ENCODE measurements around the gene NRIP1. TPM values are rescaled to one million over a fixed set of nuclear protein-coding genes. Genes with fewer than 3 reads are reported as not detected.
"Not testable (repeated sequence)": the region's sequence is repeated elsewhere in the genome, so short reads cannot be mapped to it uniquely, and the experiment has no call there.

Gene NRIP1
- total RNA-seq, 4 donors from 2014 or later: 38.5 to 63.7 (median 55.6) TPM

DNA sequence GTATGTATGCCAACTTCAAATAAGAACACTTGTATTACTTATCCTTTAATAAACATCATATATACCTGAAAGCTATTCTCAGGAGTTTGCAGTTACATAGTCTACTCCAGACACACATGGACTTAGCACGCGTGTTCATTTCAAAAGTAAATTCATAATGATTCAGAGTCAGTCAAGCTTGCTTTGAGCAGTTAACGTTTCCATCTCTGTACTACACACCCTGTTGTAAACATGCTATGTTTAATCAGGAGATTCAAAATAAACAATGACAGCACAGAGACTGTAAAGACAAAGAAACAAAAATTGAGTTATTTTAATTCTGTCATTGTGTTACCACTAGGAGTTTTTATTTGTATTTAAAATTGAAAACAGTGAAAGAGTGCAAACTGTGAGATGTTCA lies 119.6 kb downstream of the NRIP1 start:
- TF ChIP-seq POLR2A (IDR thresholded peaks at IDR 0.05): no peak
- TF ChIP-seq POLR2AphosphoS5 (IDR thresholded peaks at IDR 0.05): no peak
- TF ChIP-seq, protein P1, sequence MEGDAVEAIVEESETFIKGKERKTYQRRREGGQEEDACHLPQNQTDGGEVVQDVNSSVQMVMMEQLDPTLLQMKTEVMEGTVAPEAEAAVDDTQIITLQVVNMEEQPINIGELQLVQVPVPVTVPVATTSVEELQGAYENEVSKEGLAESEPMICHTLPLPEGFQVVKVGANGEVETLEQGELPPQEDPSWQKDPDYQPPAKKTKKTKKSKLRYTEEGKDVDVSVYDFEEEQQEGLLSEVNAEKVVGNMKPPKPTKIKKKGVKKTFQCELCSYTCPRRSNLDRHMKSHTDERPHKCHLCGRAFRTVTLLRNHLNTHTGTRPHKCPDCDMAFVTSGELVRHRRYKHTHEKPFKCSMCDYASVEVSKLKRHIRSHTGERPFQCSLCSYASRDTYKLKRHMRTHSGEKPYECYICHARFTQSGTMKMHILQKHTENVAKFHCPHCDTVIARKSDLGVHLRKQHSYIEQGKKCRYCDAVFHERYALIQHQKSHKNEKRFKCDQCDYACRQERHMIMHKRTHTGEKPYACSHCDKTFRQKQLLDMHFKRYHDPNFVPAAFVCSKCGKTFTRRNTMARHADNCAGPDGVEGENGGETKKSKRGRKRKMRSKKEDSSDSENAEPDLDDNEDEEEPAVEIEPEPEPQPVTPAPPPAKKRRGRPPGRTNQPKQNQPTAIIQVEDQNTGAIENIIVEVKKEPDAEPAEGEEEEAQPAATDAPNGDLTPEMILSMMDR (IDR thresholded peaks at IDR 0.05): no peak
- no peak for TF ChIP-seq EP300 (IDR thresholded peaks at IDR 0.05; ENCODE audit: low read depth)
- 40 to 52% methylated on average over 3 of the region's 3 CpGs for WGBS, 2 donors (ENCODE audit: low coverage in 1 of 2)
- Histone ChIP-seq H3K36me3 (no peaks in the 10 kb centered on the region), H3K9me3 (no peaks in the 10 kb centered on the region), H3K27ac (no peak overlapping the region), H3K27me3 (no peaks in the 10 kb centered on the region), H3K4me1 (peaks cover 0 to 5% (median 0%) of the 10 kb centered on the region in 4 donors), H3K4me3 (no peak overlapping the region)
- in situ Hi-C loops (cut with MboI; ENCODE audit: low pct_ligation_motif_present in 1 of 4, low pct_unique_long_range_greater_than_20kb in 1 of 4, low sequenced_read_pairs in 3 of 4) (no loop called here), intact Hi-C loops (cut with DNase I; ENCODE audit: low total_unique reads) (no loop called here)
- DNase-seq: no peak

DNA sequence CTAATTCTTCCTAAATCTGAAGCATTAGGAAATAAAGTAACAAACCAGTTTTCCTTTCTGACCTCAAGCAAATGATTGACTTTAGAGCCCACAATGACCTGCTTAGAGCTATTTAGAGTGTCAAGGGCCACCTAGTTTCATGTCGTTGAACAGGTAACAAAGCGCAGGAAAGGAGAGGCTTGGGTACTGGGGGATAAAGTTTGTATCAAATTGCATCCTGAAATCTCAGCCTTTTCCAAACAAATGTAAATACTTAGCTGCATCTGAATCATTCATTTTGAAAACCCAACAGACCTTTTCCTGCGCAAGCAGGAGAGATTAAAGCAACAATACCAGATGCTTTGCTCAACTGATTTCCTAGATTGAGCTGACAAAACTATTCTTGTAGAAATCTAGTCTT lies 121.2 kb downstream of the NRIP1 start:
- Histone ChIP-seq H3K4me1 (peaks cover 0 to 5% (median 0%) of the 10 kb centered on the region in 4 donors), H3K4me3 (no peak overlapping the region), H3K27me3 (no peaks in the 10 kb centered on the region), H3K36me3 (no peaks in the 10 kb centered on the region), H3K27ac (no peak overlapping the region), H3K9me3 (no peaks in the 10 kb centered on the region)
- 96 to 100% methylated on average over 3 of the region's 3 CpGs for WGBS, 2 donors (ENCODE audit: low coverage in 1 of 2)
- TF ChIP-seq POLR2A (IDR thresholded peaks at IDR 0.05) (no peak), EP300 (IDR thresholded peaks at IDR 0.05; ENCODE audit: low read depth) (no peak), POLR2AphosphoS5 (IDR thresholded peaks at IDR 0.05) (no peak)
- TF ChIP-seq, protein P1 (IDR thresholded peaks at IDR 0.05): no peak
- intact Hi-C loops (cut with DNase I; ENCODE audit: low total_unique reads) (no loop called here), in situ Hi-C loops (cut with MboI; ENCODE audit: low pct_ligation_motif_present in 1 of 4, low pct_unique_long_range_greater_than_20kb in 1 of 4, low sequenced_read_pairs in 3 of 4) (no loop called here)
- DNase-seq: no peak

DNA sequence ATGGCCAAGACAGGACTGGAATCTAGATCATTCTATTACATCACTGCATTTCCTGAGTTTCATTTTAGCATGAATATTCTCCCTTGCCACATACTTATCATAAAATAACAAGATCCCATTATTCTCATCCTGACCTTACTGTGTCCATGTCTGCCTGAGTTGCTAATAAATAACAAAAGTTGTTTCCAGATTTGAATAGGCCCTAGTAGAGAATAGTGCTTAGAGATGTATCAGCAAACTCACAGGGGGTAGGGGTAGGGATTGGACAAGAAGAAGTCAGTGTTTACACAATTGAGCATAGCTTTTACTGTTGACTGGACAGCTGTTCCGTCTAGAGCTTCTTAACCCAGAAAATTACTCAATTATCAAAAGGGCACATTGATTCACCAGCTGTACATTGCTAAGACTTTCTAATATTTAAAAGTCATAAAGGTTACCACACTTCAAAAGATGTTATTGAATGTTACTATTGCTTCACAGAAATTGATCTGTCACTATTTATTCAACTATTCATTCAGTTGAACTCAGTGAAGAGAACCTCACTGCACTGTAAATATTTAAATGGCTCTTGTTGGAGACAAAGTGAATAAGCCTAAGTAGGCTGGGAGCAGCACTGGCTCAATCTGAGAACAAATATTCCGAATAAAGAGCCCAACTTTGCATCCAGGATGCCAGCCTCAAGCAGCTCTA lies 121.9 kb downstream of the NRIP1 start:
- Histone ChIP-seq H3K27ac (no peak overlapping the region), H3K9me3 (no peaks in the 10 kb centered on the region), H3K4me1 (peaks cover 0 to 5% (median 0%) of the 10 kb centered on the region in 4 donors), H3K36me3 (no peaks in the 10 kb centered on the region), H3K4me3 (no peak overlapping the region), H3K27me3 (no peaks in the 10 kb centered on the region)
- in situ Hi-C loops (cut with MboI; ENCODE audit: low pct_ligation_motif_present in 1 of 4, low pct_unique_long_range_greater_than_20kb in 1 of 4, low sequenced_read_pairs in 3 of 4) (no loop called here), intact Hi-C loops (cut with DNase I; ENCODE audit: low total_unique reads) (no loop called here)
- no peak for DNase-seq
- TF ChIP-seq EP300 (IDR thresholded peaks at IDR 0.05; ENCODE audit: low read depth): no peak
- no peak for TF ChIP-seq POLR2A (IDR thresholded peaks at IDR 0.05)
- TF ChIP-seq, protein P1 (IDR thresholded peaks at IDR 0.05): no peak
- no peak for TF ChIP-seq POLR2AphosphoS5 (IDR thresholded peaks at IDR 0.05)
- 63 to 74% methylated on average over 2 of the region's 2 CpGs for WGBS, 2 donors (ENCODE audit: low coverage in 1 of 2)

DNA sequence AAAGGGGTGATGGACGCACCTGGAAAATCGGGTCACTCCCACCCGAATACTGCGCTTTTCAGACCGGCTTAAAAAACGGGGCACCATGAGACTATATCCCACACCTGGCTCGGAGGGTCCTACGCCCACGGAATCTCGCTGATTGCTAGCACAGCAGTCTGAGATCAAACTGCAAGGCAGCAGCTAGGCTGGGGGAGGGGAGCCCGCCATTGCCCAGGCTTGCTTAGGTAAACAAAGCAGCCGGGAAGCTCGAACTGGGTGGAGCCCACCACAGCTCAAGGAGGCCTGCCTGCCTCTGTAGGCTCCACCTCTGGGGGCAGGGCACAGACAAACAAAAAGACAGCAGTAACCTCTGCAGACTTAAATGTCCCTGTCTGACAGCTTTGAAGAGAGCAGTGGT lies 137.5 kb downstream of the NRIP1 start:
- H3K4me1 ChIP-seq; in situ Hi-C loops (cut with MboI; ENCODE audit: low pct_ligation_motif_present in 1 of 4, low pct_unique_long_range_greater_than_20kb in 1 of 4, low sequenced_read_pairs in 3 of 4); H3K4me3 ChIP-seq; DNase-seq; H3K9me3 ChIP-seq; H3K36me3 ChIP-seq; H3K27me3 ChIP-seq; intact Hi-C loops (cut with DNase I; ENCODE audit: low total_unique reads); H3K27ac ChIP-seq: not testable (repeated sequence)
- 95% methylated on average over 7 of the region's 13 CpGs; no CpG with 5 or more reads in 1 of the 2 donors for WGBS, 2 donors (ENCODE audit: low coverage in 1 of 2)

DNA sequence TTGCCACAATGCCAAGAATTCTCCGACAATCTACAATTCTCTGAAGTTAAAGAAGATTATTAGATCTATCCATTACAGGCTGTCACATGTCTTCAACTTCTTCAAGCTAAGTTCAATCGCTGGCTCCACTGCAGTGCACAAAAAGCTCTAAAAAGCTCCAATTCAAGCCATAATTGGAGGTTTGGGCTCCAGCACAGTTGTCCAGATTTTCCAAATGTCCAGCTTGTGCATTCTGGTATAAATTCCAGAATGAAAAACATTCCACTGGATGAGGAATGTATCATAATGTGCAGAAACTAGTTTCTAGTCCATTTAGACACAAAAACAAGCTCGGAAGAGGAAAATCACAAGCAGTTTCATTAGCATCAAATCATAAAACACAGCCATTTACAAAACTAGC lies 138.6 kb downstream of the NRIP1 start:
- Histone ChIP-seq H3K4me1 (no peaks in the 10 kb centered on the region), H3K36me3 (no peaks in the 10 kb centered on the region), H3K27me3 (no peaks in the 10 kb centered on the region), H3K4me3 (no peak overlapping the region), H3K9me3 (no peaks in the 10 kb centered on the region), H3K27ac (no peak overlapping the region)
- no peak for DNase-seq
- intact Hi-C loops (cut with DNase I; ENCODE audit: low total_unique reads): no loop called here
- in situ Hi-C loops (cut with MboI; ENCODE audit: low pct_ligation_motif_present in 1 of 4, low pct_unique_long_range_greater_than_20kb in 1 of 4, low sequenced_read_pairs in 3 of 4): no loop called here
- TF ChIP-seq EP300 (IDR thresholded peaks at IDR 0.05; ENCODE audit: low read depth) (no peak), POLR2A (IDR thresholded peaks at IDR 0.05) (no peak), POLR2AphosphoS5 (IDR thresholded peaks at IDR 0.05) (no peak)
- TF ChIP-seq, protein P1 (IDR thresholded peaks at IDR 0.05): no peak
- 85 to 87% methylated on average over 3 of the region's 3 CpGs for WGBS, 2 donors (ENCODE audit: low coverage in 1 of 2)

Data from transverse colon (tissue), 4 donors.